GM10266 (cell line): Measurements from ENCODE around the gene ELFN2.
"Not testable (repeated sequence)": the region's sequence is repeated elsewhere in the genome, so short reads cannot be mapped to it uniquely, and the experiment has no call there.

ENCODE experiments used
- DNase-seq: peaks from one replicate; pipeline ENCODE4 v3.0.0; 2012; ENCODE audit errors: extremely low spot score
- TF ChIP-seq, protein P1 (sequence below): IDR thresholded peaks from 2 replicates; pipeline ENCODE4 v1.5.1; 2012; ENCODE audit warnings: mild to moderate bottlenecking, low read depth; ENCODE audit not compliant: control insufficient read depth, insufficient read depth; ENCODE audit errors: missing control alignments

ELFN2 gene

GRCh38 chr22:37470087-37470445 is 42.8 kb upstream of the ELFN2 start:
- TF ChIP-seq, protein P1, sequence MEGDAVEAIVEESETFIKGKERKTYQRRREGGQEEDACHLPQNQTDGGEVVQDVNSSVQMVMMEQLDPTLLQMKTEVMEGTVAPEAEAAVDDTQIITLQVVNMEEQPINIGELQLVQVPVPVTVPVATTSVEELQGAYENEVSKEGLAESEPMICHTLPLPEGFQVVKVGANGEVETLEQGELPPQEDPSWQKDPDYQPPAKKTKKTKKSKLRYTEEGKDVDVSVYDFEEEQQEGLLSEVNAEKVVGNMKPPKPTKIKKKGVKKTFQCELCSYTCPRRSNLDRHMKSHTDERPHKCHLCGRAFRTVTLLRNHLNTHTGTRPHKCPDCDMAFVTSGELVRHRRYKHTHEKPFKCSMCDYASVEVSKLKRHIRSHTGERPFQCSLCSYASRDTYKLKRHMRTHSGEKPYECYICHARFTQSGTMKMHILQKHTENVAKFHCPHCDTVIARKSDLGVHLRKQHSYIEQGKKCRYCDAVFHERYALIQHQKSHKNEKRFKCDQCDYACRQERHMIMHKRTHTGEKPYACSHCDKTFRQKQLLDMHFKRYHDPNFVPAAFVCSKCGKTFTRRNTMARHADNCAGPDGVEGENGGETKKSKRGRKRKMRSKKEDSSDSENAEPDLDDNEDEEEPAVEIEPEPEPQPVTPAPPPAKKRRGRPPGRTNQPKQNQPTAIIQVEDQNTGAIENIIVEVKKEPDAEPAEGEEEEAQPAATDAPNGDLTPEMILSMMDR, result no peak

GRCh38 chr22:37469416-37470086 is 42.3 kb upstream of the ELFN2 start:
- TF ChIP-seq, protein P1, result no peak
- DNase-seq, result no peak

More at GRCh38 chr22:37470087-37470445, 42.8 kb upstream of the ELFN2 start:
- DNase-seq, result no peak

GRCh38 chr22:37468201-37468695 is 41.0 kb upstream of the ELFN2 start:
- DNase-seq, result not testable (repeated sequence)

DNA sequence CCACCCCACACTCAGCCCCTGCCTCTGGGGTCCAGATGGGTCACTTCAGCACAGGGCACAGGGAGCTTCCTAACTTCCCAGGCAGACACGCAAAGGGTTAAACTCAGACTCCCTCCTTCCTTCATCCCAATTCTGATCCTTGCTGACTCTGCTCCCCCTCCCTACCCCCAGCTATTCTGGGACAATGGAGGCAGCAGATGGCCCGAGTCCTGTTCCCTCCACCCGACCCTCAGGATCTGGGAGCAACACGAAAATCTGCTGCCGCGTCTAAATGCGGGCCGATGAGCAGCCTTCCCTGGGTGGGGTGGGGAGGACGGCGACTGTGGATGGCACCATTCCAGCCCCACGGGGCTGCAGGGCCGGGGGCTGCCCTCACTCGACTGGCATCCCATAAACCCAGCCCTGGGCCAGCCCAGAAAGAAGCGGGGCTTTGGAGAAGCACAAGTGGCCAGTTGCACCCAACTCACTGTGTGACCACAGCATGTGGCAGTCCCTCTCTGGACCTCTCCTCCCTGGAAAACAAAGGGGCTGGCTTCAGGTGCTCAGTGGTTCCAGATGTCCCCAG is 40.2 kb upstream of the ELFN2 start:
- TF ChIP-seq, protein P1, result no peak
- no peak for DNase-seq

GRCh38 chr22:37464181-37464580 is 36.9 kb upstream of the ELFN2 start:
- DNase-seq, result peak; percentile 58
- TF ChIP-seq, protein P1, result no peak

GRCh38 chr22:37462983-37463382 is 35.7 kb upstream of the ELFN2 start:
- TF ChIP-seq, protein P1, result no peak
- DNase-seq, result no peak

GRCh38 chr22:37462436-37462835 is 35.2 kb upstream of the ELFN2 start:
- TF ChIP-seq, protein P1, result no peak
- DNase-seq, result no peak

- no peak for DNase-seq
Measured at GRCh38 chr22:37461961-37462360, 34.7 kb upstream of the ELFN2 start.

More at GRCh38 chr22:37461961-37462360, 34.7 kb upstream of the ELFN2 start:
- TF ChIP-seq, protein P1, result no peak
